ENCODE measurements around the gene IFT57. TPM values are rescaled to one million over a fixed set of nuclear protein-coding genes. Genes with fewer than 3 reads are reported as not detected.
A peak's percentile ranks its signal among the peaks of the same experiment; 100 is the strongest.

IFT57 gene
- total and polyA plus RNA-seq, 9 of the 15 experiments (the other 6 are each of a cell fraction or from before 2014, with no cell fraction given): 1.5 to 20.1 (median 9.9) TPM

GRCh38 chr3:108130701-108131474 is 91.3 kb downstream of the IFT57 start:
- ATAC-seq (no peak), DNase-seq (ENCODE audit: extremely low read depth in 1 of 4, low spot score in 3 of 4) (no peak), FAIRE-seq (no peak)
- Histone ChIP-seq H3K4me1 (replicated peaks in 1 of 2; ENCODE audit: control insufficient read depth in 2 of 2, insufficient read depth in 2 of 2, low read length in 2 of 2) (peaks cover 0 to 29% of the 10 kb centered on the region in 2 experiments; a peak in 3 of 5 replicates), H3K36me3 (ENCODE audit: control insufficient read depth, insufficient read depth, low read length) (no peaks in the 10 kb centered on the region; the same call in 2 of the 3 replicates), H3K27me3 (ENCODE audit: control insufficient read depth in 2 of 2, insufficient read depth in 2 of 2, low read length in 2 of 2) (no peaks in the 10 kb centered on the region), H3K27ac (ENCODE audit: extremely low read depth, low read depth, low read length) (no peak overlapping the region), H3K9me3 (replicated peaks; ENCODE audit: control insufficient read depth, insufficient read depth, low read depth, low read length) (no peaks in the 10 kb centered on the region), H3K4me3 (no peak overlapping the region), H2AFZ (ENCODE audit: low read depth, low read length) (peak overlapping the region; percentile 11; the same call in 1 of the 2 replicates), H4K20me1 (replicated peaks; ENCODE audit: control insufficient read depth, insufficient read depth, low read length) (no peaks in the 10 kb centered on the region), H3K9me1 (ENCODE audit: control insufficient read depth, insufficient read depth, low read length) (no peaks in the 10 kb centered on the region), H3K79me2 (ENCODE audit: control insufficient read depth, insufficient read depth, low read length) (no peaks in the 10 kb centered on the region), H3K4me2 (ENCODE audit: insufficient read depth, low read length) (no peak overlapping the region; the same call in 1 of the 2 replicates), H3K9ac (ENCODE audit: insufficient read depth in 1 of 2, low read depth in 2 of 2, low read length in 2 of 2) (no peak overlapping the region)
- BruUV-seq (replicated peaks): no TSS peak
- TF ChIP-seq FOSL1 (tag; conservative IDR thresholded peaks at IDR 0.05): peak; percentile 30; the same call in 1 of the 2 replicates
- TF ChIP-seq, protein P1, sequence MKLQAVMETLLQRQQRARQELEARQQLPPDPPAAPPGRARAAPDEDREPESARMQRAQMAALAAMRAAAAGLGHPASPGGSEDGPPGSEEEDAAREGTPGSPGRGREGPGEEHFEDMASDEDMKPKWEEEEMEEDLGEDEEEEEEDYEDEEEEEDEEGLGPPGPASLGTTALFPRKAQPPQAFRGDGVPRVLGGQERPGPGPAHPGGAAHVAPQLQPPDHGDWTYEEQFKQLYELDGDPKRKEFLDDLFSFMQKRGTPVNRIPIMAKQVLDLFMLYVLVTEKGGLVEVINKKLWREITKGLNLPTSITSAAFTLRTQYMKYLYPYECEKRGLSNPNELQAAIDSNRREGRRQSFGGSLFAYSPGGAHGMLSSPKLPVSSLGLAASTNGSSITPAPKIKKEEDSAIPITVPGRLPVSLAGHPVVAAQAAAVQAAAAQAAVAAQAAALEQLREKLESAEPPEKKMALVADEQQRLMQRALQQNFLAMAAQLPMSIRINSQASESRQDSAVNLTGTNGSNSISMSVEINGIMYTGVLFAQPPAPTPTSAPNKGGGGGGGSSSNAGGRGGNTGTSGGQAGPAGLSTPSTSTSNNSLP (IDR thresholded peaks at IDR 0.05; ENCODE audit: borderline replicate concordance, low read depth, low read length): no peak
- no peak for TF ChIP-seq CBFB (CRISPR knock-in tag; IDR thresholded peaks at IDR 0.05)
- TF ChIP-seq, protein P2, sequence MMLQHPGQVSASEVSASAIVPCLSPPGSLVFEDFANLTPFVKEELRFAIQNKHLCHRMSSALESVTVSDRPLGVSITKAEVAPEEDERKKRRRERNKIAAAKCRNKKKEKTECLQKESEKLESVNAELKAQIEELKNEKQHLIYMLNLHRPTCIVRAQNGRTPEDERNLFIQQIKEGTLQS (IDR thresholded peaks at IDR 0.05): 0 out of 2 replicates have a peak, but pooled peaks have one; percentile 9
- TF ChIP-seq, protein P2 (CRISPR knock-in tag; conservative IDR thresholded peaks at IDR 0.05): no peak
- TF ChIP-seq MYBL2 (IDR thresholded peaks at IDR 0.05; ENCODE audit: low read depth): no peak
- no peak for TF ChIP-seq MYBL2 (CRISPR knock-in tag; IDR thresholded peaks at IDR 0.05; ENCODE audit: borderline replicate concordance)
- TF ChIP-seq MED1 (CRISPR knock-in tag; IDR thresholded peaks at IDR 0.05; ENCODE audit: borderline replicate concordance): no peak
- TF ChIP-seq, protein P3, sequence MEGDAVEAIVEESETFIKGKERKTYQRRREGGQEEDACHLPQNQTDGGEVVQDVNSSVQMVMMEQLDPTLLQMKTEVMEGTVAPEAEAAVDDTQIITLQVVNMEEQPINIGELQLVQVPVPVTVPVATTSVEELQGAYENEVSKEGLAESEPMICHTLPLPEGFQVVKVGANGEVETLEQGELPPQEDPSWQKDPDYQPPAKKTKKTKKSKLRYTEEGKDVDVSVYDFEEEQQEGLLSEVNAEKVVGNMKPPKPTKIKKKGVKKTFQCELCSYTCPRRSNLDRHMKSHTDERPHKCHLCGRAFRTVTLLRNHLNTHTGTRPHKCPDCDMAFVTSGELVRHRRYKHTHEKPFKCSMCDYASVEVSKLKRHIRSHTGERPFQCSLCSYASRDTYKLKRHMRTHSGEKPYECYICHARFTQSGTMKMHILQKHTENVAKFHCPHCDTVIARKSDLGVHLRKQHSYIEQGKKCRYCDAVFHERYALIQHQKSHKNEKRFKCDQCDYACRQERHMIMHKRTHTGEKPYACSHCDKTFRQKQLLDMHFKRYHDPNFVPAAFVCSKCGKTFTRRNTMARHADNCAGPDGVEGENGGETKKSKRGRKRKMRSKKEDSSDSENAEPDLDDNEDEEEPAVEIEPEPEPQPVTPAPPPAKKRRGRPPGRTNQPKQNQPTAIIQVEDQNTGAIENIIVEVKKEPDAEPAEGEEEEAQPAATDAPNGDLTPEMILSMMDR (IDR thresholded peaks at IDR 0.05 in 2 of 3, conservative IDR thresholded peaks at IDR 0.05 in 1 of 3; ENCODE audit: insufficient read depth in 2 of 3, low read depth in 1 of 3, low read length in 3 of 3): no peak
- POLR2A ChIA-PET: no interaction called here
- in situ Hi-C loops (cut with MboI) (no loop called here), intact Hi-C loops (cut with micrococcal nuclease) (loop anchor here (5.0 kb wide), 1 partner anchor 34 kb away; no protein-coding TSS in a partner anchor)
- CTCF ChIA-PET (ENCODE audit: low intra/inter-chr PET ratio): no interaction called here
